IMR-90 (cell line): ENCODE data around the gene CEP57L1. TPM values are rescaled to one million over a fixed set of nuclear protein-coding genes. Genes with fewer than 3 reads are reported as not detected.

Experiments
- ATAC-seq: fragments of 200-7000 bp; cut with Tn5 transposase; 2 replicates; pipeline ENCODE4 v1.9.1; 2020; ENCODE audit warnings: low read depth, mild to moderate bottlenecking, moderate library complexity
- BruUV-seq: library from RNA; stranded (reverse); fragments of 400-500 nt; replicated peaks from 2 replicates; lab custom pipeline; 2021; lab: Mats Ljungman, UMichigan
- CTCF ChIA-PET: fragments of 300-600 bp; formaldehyde crosslinking; extraction: SDS; loops from one replicate; lab custom pipeline; 2021; ENCODE audit warnings: antibody characterized with exemption; lab: Yijun Ruan, JAX
- POLR2A ChIA-PET: fragments of 300-600 bp; sonication (Branson Sonifier 250); formaldehyde crosslinking; loops from one replicate; lab custom pipeline; 2022; ENCODE audit warnings: antibody characterized with exemption; ENCODE audit not compliant: unreplicated experiment; lab: Charles Lee
- DNase-seq: peaks from one replicate; pipeline ENCODE4 v3.0.0; 2013
- H2AFZ ChIP-seq: replicated peaks from 2 replicates; pipeline ENCODE3; 2013; ENCODE audit warnings: low read length, mild to moderate bottlenecking; ENCODE audit not compliant: poor library complexity
- H2AK5ac ChIP-seq: 2 replicates; pipeline ENCODE4 v1.6.1; 2013; ENCODE audit warnings: low read depth, low read length, inconsistent platforms
- H2AK9ac ChIP-seq: replicated peaks from 2 replicates; pipeline ENCODE3; 2013; ENCODE audit warnings: mild to moderate bottlenecking, low read depth, low read length, moderate library complexity; ENCODE audit not compliant: poor library complexity
- H2BK120ac ChIP-seq: 2 replicates; pipeline ENCODE4 v1.6.1; 2013; ENCODE audit warnings: low read depth, low read length, inconsistent platforms
- H2BK15ac ChIP-seq: 3 replicates; pipeline ENCODE4 v1.6.1; 2013; ENCODE audit warnings: low read depth, low read length, inconsistent platforms
- H2BK20ac ChIP-seq: 2 replicates; pipeline ENCODE4 v1.6.1; 2013; ENCODE audit warnings: low read depth, mild to moderate bottlenecking, inconsistent platforms, low read length, moderate library complexity
- H2BK5ac ChIP-seq: 2 replicates; pipeline ENCODE4 v1.6.1; 2013; ENCODE audit warnings: mild to moderate bottlenecking, low read depth, low read length, inconsistent platforms; ENCODE audit not compliant: poor library complexity, severe bottlenecking
- H3K14ac ChIP-seq: replicated peaks from 2 replicates; pipeline ENCODE4 v1.6.1; 2013; ENCODE audit warnings: low read depth, low read length, inconsistent platforms
- H3K18ac ChIP-seq: 2 replicates; pipeline ENCODE4 v1.6.1; 2013; ENCODE audit warnings: low read depth, low read length, control low read depth
- H3K23ac ChIP-seq: 2 replicates; pipeline ENCODE4 v1.6.1; 2013; ENCODE audit warnings: low read depth, low read length, inconsistent platforms
- H3K27ac ChIP-seq: 2 replicates; pipeline ENCODE4 v1.5.1; 2013; ENCODE audit warnings: mild to moderate bottlenecking, control low read depth, low read length; ENCODE audit not compliant: insufficient read depth
- H3K27me3 ChIP-seq: 2 replicates; pipeline ENCODE4 v1.6.1; 2013; ENCODE audit warnings: low read length; ENCODE audit not compliant: control insufficient read depth, insufficient read depth
- H3K36me3 ChIP-seq: 2 replicates; pipeline ENCODE4 v1.6.1; 2013; ENCODE audit warnings: low read length, mixed read lengths; ENCODE audit not compliant: control insufficient read depth, insufficient read depth
- H3K4ac ChIP-seq: 2 replicates; pipeline ENCODE4 v1.6.1; 2013; ENCODE audit warnings: low read depth, low read length, inconsistent platforms
- H3K4me1 ChIP-seq: 2 replicates; pipeline ENCODE4 v1.6.1; 2013; ENCODE audit warnings: low read length, mixed read lengths; ENCODE audit not compliant: control insufficient read depth, insufficient read depth
- H3K4me2 ChIP-seq: 2 replicates; pipeline ENCODE4 v1.6.1; 2013; ENCODE audit warnings: low read depth, mild to moderate bottlenecking, control low read depth, low read length, moderate library complexity
- H3K4me3 ChIP-seq: 2 replicates; pipeline ENCODE4 v1.5.1; 2013; ENCODE audit warnings: low read depth, mild to moderate bottlenecking, control low read depth, low read length, moderate library complexity; ENCODE audit not compliant: insufficient read depth
- H3K56ac ChIP-seq: 2 replicates; pipeline ENCODE4 v1.6.1; 2013; ENCODE audit warnings: low read length, inconsistent platforms; ENCODE audit not compliant: insufficient read depth; ENCODE audit errors: extremely low read depth
- H3K79me1 ChIP-seq, 2 experiments: 2 replicates each; pipeline ENCODE4 v1.6.1; 2013; ENCODE audit warnings: low read length in 2 of 2, inconsistent platforms in 1 of 2, low read depth in 1 of 2
- H3K9ac ChIP-seq: 2 replicates; pipeline ENCODE4 v1.6.1; 2013; ENCODE audit warnings: low read depth, low read length, control low read depth
- H3K9me1 ChIP-seq: 2 replicates; pipeline ENCODE4 v1.6.1; 2013; ENCODE audit warnings: low read length, inconsistent platforms; ENCODE audit not compliant: insufficient read depth
- H3K9me3 ChIP-seq: 2 replicates; pipeline ENCODE4 v1.6.1; 2013; ENCODE audit warnings: low read length; ENCODE audit not compliant: control insufficient read depth, insufficient read depth
- H4K20me1 ChIP-seq: 2 replicates; pipeline ENCODE4 v1.6.1; 2013; ENCODE audit warnings: low read length, inconsistent platforms; ENCODE audit not compliant: insufficient read depth
- H4K5ac ChIP-seq: 2 replicates; pipeline ENCODE4 v1.6.1; 2013; ENCODE audit warnings: mild to moderate bottlenecking, low read depth, low read length, control low read depth
- H4K8ac ChIP-seq, 2 experiments: 2 replicates each; pipeline ENCODE4 v1.6.1; 2013; ENCODE audit warnings: low read depth in 2 of 2, low read length in 2 of 2, control low read depth in 1 of 2, inconsistent platforms in 1 of 2
- H4K91ac ChIP-seq: 2 replicates; pipeline ENCODE4 v1.6.1; 2013; ENCODE audit warnings: low read depth, low read length, inconsistent platforms; ENCODE audit not compliant: insufficient read depth
- BHLHE40 ChIP-seq: fragments of 150-350 bp; IDR thresholded peaks from 2 replicates; pipeline ENCODE4 v1.6.1; 2016; ENCODE audit warnings: mild to moderate bottlenecking, low read depth, low read length
- MAZ ChIP-seq: IDR thresholded peaks from 2 replicates; pipeline ENCODE4 v1.6.1; 2012; ENCODE audit warnings: low read depth, mild to moderate bottlenecking, low read length, improper control_type of control experiment, moderate library complexity, borderline replicate concordance
- MXI1 ChIP-seq: IDR thresholded peaks from 2 replicates; pipeline ENCODE4 v1.6.1; 2012; ENCODE audit warnings: low read depth, mild to moderate bottlenecking, low read length, moderate library complexity, borderline replicate concordance
- POLR2A ChIP-seq: IDR thresholded peaks from 2 replicates; pipeline ENCODE4 v1.6.1; 2012; ENCODE audit warnings: mild to moderate bottlenecking, low read depth, low read length
- RFX5 ChIP-seq: IDR thresholded peaks from 2 replicates; pipeline ENCODE4 v1.8.0; 2012; ENCODE audit warnings: low read depth, mild to moderate bottlenecking, low read length, moderate library complexity
- SMC3 ChIP-seq: fragments of 150-350 bp; IDR thresholded peaks from 2 replicates; pipeline ENCODE4 v1.6.1; 2016; ENCODE audit warnings: low read depth, mild to moderate bottlenecking, antibody characterized with exemption, low read length, moderate library complexity
- USF2 ChIP-seq: fragments of 150-350 bp; IDR thresholded peaks from 2 replicates; pipeline ENCODE4 v1.6.1; 2017; ENCODE audit warnings: mild to moderate bottlenecking, antibody characterized with exemption, low read length, low read depth
- WGBS, 2 experiments: methylation state at CpG; one replicate each; pipeline versions ENCODE4 v1.1.5 to v1.1.7; 2013; ENCODE audit warnings: missing lambda C conversion rate in 2 of 2; ENCODE audit not compliant: insufficient read length in 1 of 2; ENCODE audit errors: extremely low coverage in 2 of 2; 5-methylcytosine and 5-hydroxymethylcytosine counted together
- dilution Hi-C: fragments of 300-500 bp; cut with HindIII; formaldehyde crosslinking; loops from one replicate; pipeline ENCODE4 v1.14.3; 2018; ENCODE audit warnings: low sequenced_read_pairs; ENCODE audit not compliant: unreplicated experiment
- in situ Hi-C: fragments of 300-500 bp; cut with MboI; formaldehyde crosslinking; loops from 3 replicates; pipeline ENCODE4 v1.14.3; 2019; ENCODE audit warnings: low sequenced_read_pairs, inconsistent platforms, mixed read lengths
- intact Hi-C: fragments of 100-400 bp; cut with micrococcal nuclease; formaldehyde crosslinking; loops from 2 replicates; pipeline ENCODE4 v1.10.0; 2022
- polyA plus RNA-seq, 3 experiments: library from polyadenylated mRNA; depleted of rRNA; stranded (reverse); fragments of >200 nt; gene quantifications; 2 replicates each; pipeline ENCODE4 v1.2.3, GENCODE V29; 2012; ENCODE audit warnings: low replicate concordance in 1 of 3
- total RNA-seq: library from RNA; depleted of rRNA; stranded (reverse); fragments of >200 nt; gene quantifications from 2 replicates; pipeline ENCODE4 v1.2.3, GENCODE V29; 2012

The CEP57L1 gene
- total and polyA plus RNA-seq, 2 of the 4 experiments (the other 2 are of a cell fraction), result 10.3 to 21.9 TPM

DNA sequence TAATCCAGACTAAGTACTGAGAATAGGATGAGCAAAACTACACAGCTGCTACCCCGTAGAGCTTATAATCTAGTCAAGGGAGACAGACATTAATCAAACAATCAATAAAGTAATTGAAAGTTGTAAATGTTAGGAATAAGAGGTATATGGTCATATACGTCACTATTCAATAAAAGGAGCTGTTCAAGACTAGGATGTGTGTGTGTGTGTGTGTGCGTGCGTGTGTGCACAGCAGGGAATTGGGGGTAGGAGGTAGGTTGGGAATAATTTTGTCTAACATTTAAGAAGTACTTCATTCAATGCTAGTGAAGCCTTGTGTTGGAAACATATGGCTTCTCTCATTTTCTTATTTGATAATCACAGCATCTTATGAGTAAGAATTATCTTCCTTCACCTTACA, 42.5 kb upstream of the CEP57L1 start:
- Histone ChIP-seq H2BK15ac (no peak overlapping the region), H3K36me3 (no peaks in the 10 kb centered on the region), H3K4me2 (no peak overlapping the region), H3K27ac (no peak overlapping the region), H2AK5ac (no peak overlapping the region; the same call in 1 of the 2 replicates), H4K8ac (no peak overlapping the region), H3K9me1 (peaks cover 5% of the 10 kb centered on the region; the same call in 1 of the 2 replicates), H2BK20ac (no peak overlapping the region), H4K5ac (no peak overlapping the region), H3K27me3 (no peaks in the 10 kb centered on the region), H4K20me1 (no peaks in the 10 kb centered on the region), H3K4me3 (no peak overlapping the region), H3K79me1 (peaks cover 4 to 5% of the 10 kb centered on the region in 2 experiments; a peak in 1 of 4 replicates), H2BK120ac (no peak overlapping the region), H3K4ac (no peak overlapping the region), H2BK5ac (no peak overlapping the region), H3K14ac (no peak overlapping the region), H3K4me1 (peaks cover 1% of the 10 kb centered on the region; the same call in 1 of the 2 replicates), H2AK9ac (no peak overlapping the region), H3K56ac (no peak overlapping the region), H3K9ac (no peak overlapping the region), H3K9me3 (no peaks in the 10 kb centered on the region), H2AFZ (no peak overlapping the region), H4K91ac (no peak overlapping the region), H3K18ac (no peak overlapping the region), H3K23ac (no peak overlapping the region; the same call in 1 of the 2 replicates)
- CTCF ChIA-PET, result no interaction called here
- POLR2A ChIA-PET, result no interaction called here
- in situ Hi-C loops, result no loop called here
- dilution Hi-C loops, result loop anchor here (25.0 kb wide), 1 partner anchor 516 kb away; no protein-coding TSS in a partner anchor
- ATAC-seq (no peak), DNase-seq (no peak)
- BruUV-seq, result no TSS peak
- TF ChIP-seq BHLHE40 (no peak), USF2 (no peak), MAZ (no peak), POLR2A (no peak), MXI1 (no peak), RFX5 (no peak), SMC3 (no peak)
- no CpG with 5 or more reads among the region's 4 CpGs for WGBS, 2 experiments
- intact Hi-C loops, result loop anchor here (5.0 kb wide), 1 partner anchor 41 kb away; no protein-coding TSS in a partner anchor
